ENCODE data around the gene KIF5C. TPM values are rescaled to one million over a fixed set of nuclear protein-coding genes. Genes with fewer than 3 reads are reported as not detected.

The KIF5C gene
- total RNA-seq, 1 experiment from 2014 or later = 0.87 TPM

GRCh38 chr2:148913492-148913891 is 38.5 kb downstream of the KIF5C start:
- Mint-ChIP-seq H3K27ac (ENCODE audit: unreplicated experiment) (no peak overlapping the region), H3K4me3 (ENCODE audit: low read depth, unreplicated experiment) (no peak overlapping the region), H3K4me1 (ENCODE audit: low read depth, unreplicated experiment) (no peaks in the 10 kb centered on the region), H3K27me3 (ENCODE audit: unreplicated experiment) (peaks cover 92% of the 10 kb centered on the region), H3K9me3 (ENCODE audit: low read depth, unreplicated experiment) (peaks cover 2% of the 10 kb centered on the region), H3K36me3 (ENCODE audit: insufficient read depth, unreplicated experiment) (no peaks in the 10 kb centered on the region)
- TF ChIP-seq CTCF (IDR thresholded peaks at IDR 0.05; ENCODE audit: unreplicated experiment) = no peak
- DNase-seq = no peak
- BruUV-seq (replicated peaks) = no TSS peak
- intact Hi-C loops (cut with micrococcal nuclease; ENCODE audit: unreplicated experiment) = no loop called here
- CTCF ChIA-PET = no interaction called here

GRCh38 chr2:148914463-148914862 is 39.4 kb downstream of the KIF5C start:
- intact Hi-C loops (cut with micrococcal nuclease; ENCODE audit: unreplicated experiment) = no loop called here
- peaks cover 92% of the 10 kb centered on the region for H3K27me3 Mint-ChIP-seq (ENCODE audit: unreplicated experiment)
- H3K9me3 Mint-ChIP-seq (ENCODE audit: low read depth, unreplicated experiment) = peaks cover 8% of the 10 kb centered on the region
- CTCF ChIA-PET = no interaction called here
- H3K4me3 Mint-ChIP-seq (ENCODE audit: low read depth, unreplicated experiment) = no peak overlapping the region
- no peaks in the 10 kb centered on the region for H3K4me1 Mint-ChIP-seq (ENCODE audit: low read depth, unreplicated experiment)
- no peak for DNase-seq
- TF ChIP-seq CTCF (IDR thresholded peaks at IDR 0.05; ENCODE audit: unreplicated experiment) = no peak
- H3K27ac Mint-ChIP-seq (ENCODE audit: unreplicated experiment) = no peak overlapping the region
- H3K36me3 Mint-ChIP-seq (ENCODE audit: insufficient read depth, unreplicated experiment) = no peaks in the 10 kb centered on the region
- no TSS peak for BruUV-seq (replicated peaks)

GRCh38 chr2:148917431-148917830 is 42.4 kb downstream of the KIF5C start:
- intact Hi-C loops (cut with micrococcal nuclease; ENCODE audit: unreplicated experiment) = no loop called here
- no peak overlapping the region for H3K4me3 Mint-ChIP-seq (ENCODE audit: low read depth, unreplicated experiment)
- no peak overlapping the region for H3K27ac Mint-ChIP-seq (ENCODE audit: unreplicated experiment)
- DNase-seq = no peak
- H3K36me3 Mint-ChIP-seq (ENCODE audit: insufficient read depth, unreplicated experiment) = no peaks in the 10 kb centered on the region
- TF ChIP-seq CTCF (IDR thresholded peaks at IDR 0.05; ENCODE audit: unreplicated experiment) = no peak
- H3K9me3 Mint-ChIP-seq (ENCODE audit: low read depth, unreplicated experiment) = peaks cover 8% of the 10 kb centered on the region
- BruUV-seq (replicated peaks) = no TSS peak
- peaks cover 82% of the 10 kb centered on the region for H3K27me3 Mint-ChIP-seq (ENCODE audit: unreplicated experiment)
- no peaks in the 10 kb centered on the region for H3K4me1 Mint-ChIP-seq (ENCODE audit: low read depth, unreplicated experiment)
- CTCF ChIA-PET = no interaction called here

- TF ChIP-seq CTCF (IDR thresholded peaks at IDR 0.05; ENCODE audit: unreplicated experiment) = no peak
- Mint-ChIP-seq H3K27ac (ENCODE audit: unreplicated experiment) (no peak overlapping the region), H3K27me3 (ENCODE audit: unreplicated experiment) (peaks cover 72% of the 10 kb centered on the region), H3K4me3 (ENCODE audit: low read depth, unreplicated experiment) (no peak overlapping the region), H3K9me3 (ENCODE audit: low read depth, unreplicated experiment) (peaks cover 8% of the 10 kb centered on the region), H3K36me3 (ENCODE audit: insufficient read depth, unreplicated experiment) (no peaks in the 10 kb centered on the region), H3K4me1 (ENCODE audit: low read depth, unreplicated experiment) (no peaks in the 10 kb centered on the region)
- BruUV-seq (replicated peaks) = no TSS peak
- intact Hi-C loops (cut with micrococcal nuclease; ENCODE audit: unreplicated experiment) = no loop called here
- DNase-seq = no peak
- CTCF ChIA-PET = no interaction called here
Measured at GRCh38 chr2:148918554-148918953, 43.5 kb downstream of the KIF5C start.

- no peaks in the 10 kb centered on the region for H3K4me1 Mint-ChIP-seq (ENCODE audit: low read depth, unreplicated experiment)
- no peaks in the 10 kb centered on the region for H3K36me3 Mint-ChIP-seq (ENCODE audit: insufficient read depth, unreplicated experiment)
- no peak overlapping the region for H3K27ac Mint-ChIP-seq (ENCODE audit: unreplicated experiment)
- TF ChIP-seq CTCF (IDR thresholded peaks at IDR 0.05; ENCODE audit: unreplicated experiment) = no peak
- no TSS peak for BruUV-seq (replicated peaks)
- H3K9me3 Mint-ChIP-seq (ENCODE audit: low read depth, unreplicated experiment) = peaks cover 8% of the 10 kb centered on the region
- intact Hi-C loops (cut with micrococcal nuclease; ENCODE audit: unreplicated experiment) = no loop called here
- H3K4me3 Mint-ChIP-seq (ENCODE audit: low read depth, unreplicated experiment) = no peak overlapping the region
- no peak for DNase-seq
- CTCF ChIA-PET = no interaction called here
- H3K27me3 Mint-ChIP-seq (ENCODE audit: unreplicated experiment) = peaks cover 54% of the 10 kb centered on the region
Measured at GRCh38 chr2:148920559-148920958, 45.5 kb downstream of the KIF5C start.

Data from Calu3 (cell line).